A673 (cell line): ENCODE measurements around the gene BACH2. TPM values are rescaled to one million over a fixed set of nuclear protein-coding genes. Genes with fewer than 3 reads are reported as not detected.
"Not testable (repeated sequence)": the region's sequence is repeated elsewhere in the genome, so short reads cannot be mapped to it uniquely, and the experiment has no call there.

Source experiments
- BruUV-seq: library from RNA; stranded (reverse); fragments of 400-500 nt; replicated peaks from 2 replicates; lab custom pipeline; 2021; lab: Mats Ljungman, UMichigan
- CTCF ChIA-PET: fragments of 300-600 bp; sonication (Branson Sonifier 250); formaldehyde crosslinking; loops from one replicate; lab custom pipeline; 2022; ENCODE audit warnings: antibody characterized with exemption; lab: Charles Lee
- POLR2A ChIA-PET: fragments of 300-600 bp; sonication (Branson Sonifier 250); formaldehyde crosslinking; loops from one replicate; lab custom pipeline; 2022; ENCODE audit warnings: antibody characterized with exemption; ENCODE audit not compliant: low non-redundant PET; lab: Charles Lee
- DNase-seq: peaks from one replicate; pipeline ENCODE4 v3.0.0-alpha.2; 2015; ENCODE audit warnings: low spot score
- H3K27ac ChIP-seq: fragments of 200-600 bp; sonication (generic); 2 replicates; pipeline ENCODE4 v1.5.1; 2016; ENCODE audit warnings: mixed run types, low read depth, mild to moderate bottlenecking, mixed read lengths, antibody characterized with exemption, low read length; ENCODE audit not compliant: poor library complexity, severe bottlenecking
- H3K27me3 ChIP-seq: fragments of 200-600 bp; sonication (generic); replicated peaks from 2 replicates; pipeline ENCODE4 v1.6.1; 2017; ENCODE audit warnings: mixed run types, low read depth, mild to moderate bottlenecking, mixed read lengths, antibody characterized with exemption, low read length; ENCODE audit not compliant: insufficient read depth, poor library complexity
- H3K36me3 ChIP-seq: fragments of 200-600 bp; sonication (generic); 2 replicates; pipeline ENCODE4 v1.6.1; 2016; ENCODE audit warnings: mixed run types, mild to moderate bottlenecking, mixed read lengths, antibody characterized with exemption, low read length; ENCODE audit not compliant: insufficient read depth, poor library complexity, severe bottlenecking
- H3K4me1 ChIP-seq: fragments of 200-600 bp; sonication (generic); 2 replicates; pipeline ENCODE4 v1.6.1; 2017; ENCODE audit warnings: mixed run types, mild to moderate bottlenecking, mixed read lengths, antibody characterized with exemption, low read length; ENCODE audit not compliant: insufficient read depth, poor library complexity, severe bottlenecking
- H3K4me3 ChIP-seq: fragments of 200-600 bp; sonication (generic); 2 replicates; pipeline ENCODE4 v1.5.1; 2016; ENCODE audit warnings: low read depth, mixed run types, mild to moderate bottlenecking, mixed read lengths, low read length; ENCODE audit not compliant: poor library complexity, severe bottlenecking
- H3K9me3 ChIP-seq: fragments of 200-600 bp; sonication (generic); 2 replicates; pipeline ENCODE4 v1.6.1; 2016; ENCODE audit warnings: mixed run types, low read depth, mild to moderate bottlenecking, mixed read lengths, antibody characterized with exemption, low read length; ENCODE audit not compliant: poor library complexity, severe bottlenecking
- EZH2 ChIP-seq: fragments of 200-600 bp; sonication (generic); IDR thresholded peaks from 2 replicates; pipeline ENCODE4 v1.6.1; 2017; ENCODE audit warnings: borderline replicate concordance, low read depth, mild to moderate bottlenecking, mixed read lengths, antibody characterized with exemption, low read length; ENCODE audit not compliant: poor library complexity, severe bottlenecking
- intact Hi-C: fragments of 100-400 bp; cut with micrococcal nuclease; formaldehyde crosslinking; loops from one replicate; pipeline ENCODE4 v1.10.0; 2022; ENCODE audit not compliant: unreplicated experiment
- total RNA-seq: library from RNA; stranded (reverse); gene quantifications from 2 replicates; pipeline ENCODE4 v1.2.3, GENCODE V29; 2021
- TF ChIP-seq, protein P1 (sequence below): fragments of 300-800, 200-600 bp; sonication (generic); conservative IDR thresholded peaks from 2 replicates; pipeline ENCODE4 v1.5.1; 2017; ENCODE audit warnings: low read depth, mild to moderate bottlenecking, antibody characterized with exemption, low read length, moderate library complexity, mixed read lengths

The BACH2 gene
- total RNA-seq, 1 experiment from 2014 or later: 0.37 TPM

DNA sequence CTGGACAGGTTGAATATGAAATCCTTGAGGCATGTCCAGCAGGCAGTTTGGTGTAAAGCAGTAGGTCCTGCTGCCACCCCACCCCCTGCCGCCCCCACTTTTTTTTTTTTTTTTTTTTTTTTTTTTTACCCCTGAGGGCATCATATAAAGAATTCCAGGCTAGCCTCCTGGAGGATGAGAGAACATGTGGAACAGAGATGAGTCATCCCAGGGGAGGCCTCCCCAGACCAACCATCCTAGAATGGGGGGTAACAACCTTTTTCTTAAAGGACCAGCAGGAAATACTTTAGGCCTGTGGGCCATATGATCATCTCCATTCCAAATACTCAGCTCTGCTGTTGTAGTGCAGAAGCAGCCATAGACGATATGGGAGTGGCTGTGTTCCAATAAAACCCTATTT lies 231.5 kb downstream of the BACH2 start:
- no peak overlapping the region for H3K27ac ChIP-seq
- ChIA-PET CTCF (no interaction called here), POLR2A (no interaction called here)
- no peaks in the 10 kb centered on the region for H3K36me3 ChIP-seq
- no peak for TF ChIP-seq EZH2
- TF ChIP-seq, protein P1, sequence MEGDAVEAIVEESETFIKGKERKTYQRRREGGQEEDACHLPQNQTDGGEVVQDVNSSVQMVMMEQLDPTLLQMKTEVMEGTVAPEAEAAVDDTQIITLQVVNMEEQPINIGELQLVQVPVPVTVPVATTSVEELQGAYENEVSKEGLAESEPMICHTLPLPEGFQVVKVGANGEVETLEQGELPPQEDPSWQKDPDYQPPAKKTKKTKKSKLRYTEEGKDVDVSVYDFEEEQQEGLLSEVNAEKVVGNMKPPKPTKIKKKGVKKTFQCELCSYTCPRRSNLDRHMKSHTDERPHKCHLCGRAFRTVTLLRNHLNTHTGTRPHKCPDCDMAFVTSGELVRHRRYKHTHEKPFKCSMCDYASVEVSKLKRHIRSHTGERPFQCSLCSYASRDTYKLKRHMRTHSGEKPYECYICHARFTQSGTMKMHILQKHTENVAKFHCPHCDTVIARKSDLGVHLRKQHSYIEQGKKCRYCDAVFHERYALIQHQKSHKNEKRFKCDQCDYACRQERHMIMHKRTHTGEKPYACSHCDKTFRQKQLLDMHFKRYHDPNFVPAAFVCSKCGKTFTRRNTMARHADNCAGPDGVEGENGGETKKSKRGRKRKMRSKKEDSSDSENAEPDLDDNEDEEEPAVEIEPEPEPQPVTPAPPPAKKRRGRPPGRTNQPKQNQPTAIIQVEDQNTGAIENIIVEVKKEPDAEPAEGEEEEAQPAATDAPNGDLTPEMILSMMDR: no peak
- H3K4me3 ChIP-seq: no peak overlapping the region
- H3K27me3 ChIP-seq: peaks cover 4% of the 10 kb centered on the region
- intact Hi-C loops: no loop called here
- DNase-seq: no peak
- no peaks in the 10 kb centered on the region for H3K4me1 ChIP-seq
- H3K9me3 ChIP-seq: no peaks in the 10 kb centered on the region
- BruUV-seq: no TSS peak

DNA sequence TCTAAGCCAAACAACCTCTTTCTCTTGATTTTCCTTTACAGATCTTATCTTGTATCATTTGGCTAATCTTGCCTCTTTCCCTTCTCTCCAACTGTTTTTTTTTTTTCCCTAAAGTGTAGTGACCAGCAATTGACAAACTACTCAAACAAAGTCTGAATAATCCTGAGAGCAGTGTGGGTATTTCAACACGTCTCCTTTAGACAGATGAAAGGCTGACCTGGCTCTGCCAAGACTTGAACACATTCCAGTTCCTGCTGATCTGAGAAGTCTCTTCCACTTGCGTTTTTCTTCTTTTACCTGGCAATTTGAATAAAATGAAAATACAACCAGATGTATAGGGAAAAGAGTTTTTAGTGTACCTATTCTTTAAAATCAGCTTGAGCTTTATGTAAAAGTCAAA lies 234.0 kb downstream of the BACH2 start:
- Histone ChIP-seq H3K4me3 (no peak overlapping the region), H3K4me1 (no peaks in the 10 kb centered on the region), H3K36me3 (no peaks in the 10 kb centered on the region), H3K27me3 (peaks cover 4% of the 10 kb centered on the region), H3K9me3 (no peaks in the 10 kb centered on the region), H3K27ac (no peak overlapping the region)
- no peak for DNase-seq
- POLR2A ChIA-PET: no interaction called here
- intact Hi-C loops: no loop called here
- BruUV-seq: no TSS peak
- no peak for TF ChIP-seq EZH2
- TF ChIP-seq, protein P1: no peak
- CTCF ChIA-PET: no interaction called here

DNA sequence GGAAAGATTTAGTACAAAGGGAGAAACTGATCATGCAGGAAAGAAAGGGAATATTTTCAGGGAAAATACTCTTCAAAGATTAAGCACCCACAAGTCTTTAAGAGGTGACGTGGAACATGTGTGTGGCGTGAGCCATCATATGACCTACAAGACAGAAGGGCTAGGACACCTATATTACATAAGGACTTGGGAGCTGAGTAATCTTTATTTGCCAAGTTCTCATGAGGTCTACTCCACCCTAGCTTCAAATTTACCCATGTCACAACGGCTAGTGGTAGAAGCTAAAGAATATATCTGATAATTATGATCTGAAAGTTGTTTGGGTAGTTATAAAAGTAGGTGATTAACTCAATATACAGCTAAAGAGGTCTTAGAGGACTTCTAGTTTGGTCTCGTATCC lies 234.6 kb downstream of the BACH2 start:
- CTCF ChIA-PET: no interaction called here
- H3K36me3 ChIP-seq: no peaks in the 10 kb centered on the region
- BruUV-seq: no TSS peak

DNA sequence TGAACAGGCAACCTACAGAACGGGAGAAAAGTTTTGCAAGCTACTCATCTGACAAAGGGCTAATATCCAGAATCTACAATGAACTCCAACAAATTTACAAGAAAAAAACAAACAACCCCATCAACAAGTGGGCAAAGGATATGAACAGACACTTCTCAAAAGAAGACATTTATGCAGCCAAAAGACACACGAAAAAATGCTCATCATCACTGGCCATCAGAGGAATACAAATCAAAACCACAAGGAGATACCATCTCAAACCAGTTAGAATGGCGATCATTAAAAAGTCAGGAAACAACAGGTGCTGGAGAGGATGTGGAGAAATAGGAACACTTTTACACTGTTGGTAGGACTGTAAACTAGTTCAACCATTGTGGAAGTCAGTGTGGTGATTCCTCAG lies 237.5 kb downstream of the BACH2 start:
- not testable (repeated sequence) for H3K36me3 ChIP-seq, H3K9me3 ChIP-seq

More for the DNA sequence above, 234.6 kb downstream of the BACH2 start:
- intact Hi-C loops: no loop called here
- TF ChIP-seq EZH2: no peak
- TF ChIP-seq, protein P1: no peak
- Histone ChIP-seq H3K4me3 (no peak overlapping the region), H3K27me3 (peaks cover 4% of the 10 kb centered on the region), H3K27ac (no peak overlapping the region), H3K9me3 (no peaks in the 10 kb centered on the region), H3K4me1 (no peaks in the 10 kb centered on the region)
- POLR2A ChIA-PET: no interaction called here
- no peak for DNase-seq

DNA sequence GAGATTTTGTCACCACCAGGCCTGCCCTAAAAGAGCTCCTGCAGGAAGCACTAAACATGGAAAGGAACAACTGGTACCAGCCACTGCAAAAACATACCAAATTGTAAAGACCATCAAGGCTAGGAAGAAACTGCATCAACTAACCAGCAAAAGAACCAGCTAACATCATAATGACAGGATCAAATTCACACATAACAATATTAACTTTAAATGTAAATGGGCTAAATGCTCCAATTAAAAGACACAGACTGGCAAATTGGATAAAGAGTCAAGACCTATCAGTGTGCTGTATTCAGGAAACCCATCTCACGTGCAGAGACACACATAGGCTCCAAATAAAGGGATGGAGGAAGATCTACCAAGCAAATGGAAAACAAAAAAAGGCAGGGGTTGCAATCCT lies 240.7 kb downstream of the BACH2 start:
- DNase-seq, H3K36me3 ChIP-seq, BruUV-seq, H3K4me1 ChIP-seq, POLR2A ChIA-PET, intact Hi-C loops, H3K27ac ChIP-seq, CTCF ChIA-PET, H3K4me3 ChIP-seq, H3K9me3 ChIP-seq, H3K27me3 ChIP-seq: not testable (repeated sequence)

More for the DNA sequence above, 237.5 kb downstream of the BACH2 start:
- H3K4me1 ChIP-seq, BruUV-seq, H3K4me3 ChIP-seq, CTCF ChIA-PET, DNase-seq, H3K27ac ChIP-seq, POLR2A ChIA-PET, intact Hi-C loops, H3K27me3 ChIP-seq: not testable (repeated sequence)
